GM12875 (cell line): ENCODE results near the gene PI4KA.

Experiments used
- H3K4me3 ChIP-seq: one replicate; pipeline ENCODE4 v1.5.1; 2011; ENCODE audit warnings: low read depth, low read length, control low read depth
- CTCF ChIP-seq: IDR thresholded peaks from 2 replicates; pipeline ENCODE4 v1.5.1; 2011; ENCODE audit warnings: low read depth, mild to moderate bottlenecking, control low read depth, inconsistent platforms, low read length, moderate library complexity, borderline replicate concordance; ENCODE audit not compliant: insufficient read depth

Gene PI4KA

GRCh38 chr22:20873214-20873613 lies 14.6 kb upstream of the PI4KA start:
- no peak overlapping the region for H3K4me3 ChIP-seq
- no peak for TF ChIP-seq CTCF

GRCh38 chr22:20869234-20869633 lies 10.6 kb upstream of the PI4KA start:
- no peak overlapping the region for H3K4me3 ChIP-seq
- no peak for TF ChIP-seq CTCF

GRCh38 chr22:20868025-20868962 lies 9.7 kb upstream of the PI4KA start:
- no peak overlapping the region for H3K4me3 ChIP-seq
- TF ChIP-seq CTCF = no peak

GRCh38 chr22:20867179-20868024 lies 8.8 kb upstream of the PI4KA start:
- no peak overlapping the region for H3K4me3 ChIP-seq

GRCh38 chr22:20866736-20867135 lies 8.1 kb upstream of the PI4KA start:
- H3K4me3 ChIP-seq = no peak overlapping the region
- TF ChIP-seq CTCF = no peak

More at GRCh38 chr22:20867179-20868024, 8.8 kb upstream of the PI4KA start:
- no peak for TF ChIP-seq CTCF

- TF ChIP-seq CTCF = no peak
- H3K4me3 ChIP-seq = no peak overlapping the region
Measured at GRCh38 chr22:20865875-20866445, 7.3 kb upstream of the PI4KA start.
